ENCODE results near the gene VWA8.
"Not testable (repeated sequence)": the region's sequence is repeated elsewhere in the genome, so short reads cannot be mapped to it uniquely, and the experiment has no call there.

Gene VWA8

GRCh38 chr13:41962994-41963393 lies 2.1 kb upstream of the VWA8 start:
- DNase-seq: no peak

GRCh38 chr13:41961466-41961760 lies 504 bp upstream of the VWA8 start:
- DNase-seq: no peak

GRCh38 chr13:41960211-41960636 lies 685 bp downstream of the VWA8 start:
- no peak for DNase-seq

- no peak for DNase-seq
Observed at GRCh38 chr13:41956272-41956671, 4.6 kb downstream of the VWA8 start.

- no peak for DNase-seq
Observed at GRCh38 chr13:41955605-41956004, 5.3 kb downstream of the VWA8 start.

GRCh38 chr13:41954226-41954625 lies 6.7 kb downstream of the VWA8 start:
- no peak for DNase-seq

- no peak for DNase-seq
Observed at GRCh38 chr13:41952749-41953148, 8.2 kb downstream of the VWA8 start.

- DNase-seq: not testable (repeated sequence)
Observed at GRCh38 chr13:41949104-41949503, 11.8 kb downstream of the VWA8 start.

GRCh38 chr13:41945926-41946325 lies 15.0 kb downstream of the VWA8 start:
- DNase-seq: no peak

GRCh38 chr13:41944635-41945397 lies 16.1 kb downstream of the VWA8 start:
- no peak for DNase-seq

- no peak for DNase-seq
Observed at GRCh38 chr13:41944229-41944628, 16.7 kb downstream of the VWA8 start.

GRCh38 chr13:41942462-41943094 lies 18.3 kb downstream of the VWA8 start:
- DNase-seq: peak; percentile 4

GRCh38 chr13:41941174-41941573 lies 19.7 kb downstream of the VWA8 start:
- no peak for DNase-seq

GRCh38 chr13:41939398-41939797 lies 21.5 kb downstream of the VWA8 start:
- DNase-seq: no peak

- no peak for DNase-seq
Observed at GRCh38 chr13:41938918-41939317, 22.0 kb downstream of the VWA8 start.

- DNase-seq: no peak
Observed at GRCh38 chr13:41937388-41937787, 23.5 kb downstream of the VWA8 start.

- no peak for DNase-seq
Observed at GRCh38 chr13:41935501-41935900, 25.4 kb downstream of the VWA8 start.

- no peak for DNase-seq
Observed at GRCh38 chr13:41934994-41935393, 25.9 kb downstream of the VWA8 start.

GRCh38 chr13:41934120-41934519 lies 26.8 kb downstream of the VWA8 start:
- DNase-seq: no peak

GRCh38 chr13:41931337-41931736 lies 29.6 kb downstream of the VWA8 start:
- DNase-seq: no peak

GRCh38 chr13:41930154-41930553 lies 30.8 kb downstream of the VWA8 start:
- DNase-seq: no peak

GRCh38 chr13:41928323-41928722 lies 32.6 kb downstream of the VWA8 start:
- DNase-seq: no peak

- no peak for DNase-seq
Observed at GRCh38 chr13:41925014-41925413, 35.9 kb downstream of the VWA8 start.

- not testable (repeated sequence) for DNase-seq
Observed at GRCh38 chr13:41922894-41923293, 38.0 kb downstream of the VWA8 start.
